Effector memory CD8-positive, alpha-beta T cell (primary cell): Measurements from ENCODE around the gene APP.
"Not testable (repeated sequence)": the region's sequence is repeated elsewhere in the genome, so short reads cannot be mapped to it uniquely, and the experiment has no call there.

Experiments used
- ATAC-seq: fragments of 150-1000 bp; cut with Tn5 transposase; replicated peaks from 2 replicates; pipeline ENCODE4 v1.10.0; 2021; ENCODE audit warnings: mild to moderate bottlenecking, moderate library complexity
- DNase-seq, 3 experiments: peaks; one replicate each; pipeline ENCODE4 v3.0.0; 2021
- H3K27ac Mint-ChIP-seq, 2 donors: one replicate each; pipeline ENCODE4 v1.8.0; 2022; ENCODE audit warnings: mild to moderate bottlenecking in 2 of 2, mixed read lengths in 2 of 2, moderate library complexity in 2 of 2
- H3K27me3 Mint-ChIP-seq, 2 donors: one replicate each; pipeline ENCODE4 v1.8.0; 2022; ENCODE audit warnings: mixed read lengths in 2 of 2
- H3K36me3 Mint-ChIP-seq: one replicate; pipeline ENCODE4 v1.8.0; 2022; ENCODE audit warnings: mild to moderate bottlenecking, moderate library complexity, mixed read lengths; ENCODE audit not compliant: insufficient read depth
- H3K4me1 Mint-ChIP-seq, 2 donors: one replicate each; pipeline ENCODE4 v1.8.0; 2022; ENCODE audit warnings: low read depth in 2 of 2, mixed read lengths in 2 of 2
- H3K4me3 Mint-ChIP-seq, 2 donors: one replicate each; pipeline ENCODE4 v1.8.0; 2022; ENCODE audit warnings: mild to moderate bottlenecking in 2 of 2, mixed read lengths in 2 of 2, moderate library complexity in 2 of 2
- H3K9me3 Mint-ChIP-seq, 2 donors: one replicate each; pipeline ENCODE4 v1.8.0; 2022; ENCODE audit warnings: mixed read lengths in 2 of 2

The APP gene

GRCh38 chr21:26050857-26051256 is 119.7 kb downstream of the APP start:
- Mint-ChIP-seq H3K27me3 (no peaks in the 10 kb centered on the region), H3K27ac (no peak overlapping the region), H3K4me1 (no peaks in the 10 kb centered on the region), H3K9me3 (peaks cover 0 to 4% of the 10 kb centered on the region in 2 donors), H3K4me3 (no peak overlapping the region), H3K36me3 (no peaks in the 10 kb centered on the region)
- no peak for ATAC-seq
- no peak for DNase-seq

GRCh38 chr21:26049803-26050202 is 120.8 kb downstream of the APP start:
- no peaks in the 10 kb centered on the region for H3K4me1 Mint-ChIP-seq
- H3K4me3 Mint-ChIP-seq: no peak overlapping the region
- no peak for ATAC-seq
- H3K27me3 Mint-ChIP-seq: no peaks in the 10 kb centered on the region
- no peak overlapping the region for H3K27ac Mint-ChIP-seq
- DNase-seq: no peak
- H3K9me3 Mint-ChIP-seq: peaks cover 0 to 4% of the 10 kb centered on the region in 2 donors
- no peaks in the 10 kb centered on the region for H3K36me3 Mint-ChIP-seq

GRCh38 chr21:26047279-26047967 is 123.1 kb downstream of the APP start:
- ATAC-seq (no peak), DNase-seq (no peak)
- no peak overlapping the region for H3K4me3 Mint-ChIP-seq
- no peaks in the 10 kb centered on the region for H3K27me3 Mint-ChIP-seq
- no peaks in the 10 kb centered on the region for H3K36me3 Mint-ChIP-seq
- peaks cover 0 to 4% of the 10 kb centered on the region in 2 donors for H3K9me3 Mint-ChIP-seq
- no peaks in the 10 kb centered on the region for H3K4me1 Mint-ChIP-seq
- no peak overlapping the region for H3K27ac Mint-ChIP-seq

- Mint-ChIP-seq H3K36me3 (no peaks in the 10 kb centered on the region), H3K4me3 (no peak overlapping the region), H3K27me3 (no peaks in the 10 kb centered on the region), H3K27ac (no peak overlapping the region), H3K4me1 (no peaks in the 10 kb centered on the region), H3K9me3 (no peaks in the 10 kb centered on the region)
- no peak for ATAC-seq
- no peak for DNase-seq
Observed at GRCh38 chr21:26043891-26044290, 126.7 kb downstream of the APP start.

- Mint-ChIP-seq H3K27me3 (no peaks in the 10 kb centered on the region), H3K4me1 (no peaks in the 10 kb centered on the region), H3K9me3 (no peaks in the 10 kb centered on the region), H3K36me3 (no peaks in the 10 kb centered on the region), H3K4me3 (no peak overlapping the region), H3K27ac (no peak overlapping the region)
- ATAC-seq: no peak
- DNase-seq: no peak
Observed at GRCh38 chr21:26042181-26042876, 128.2 kb downstream of the APP start.

GRCh38 chr21:26041431-26042180 is 129.0 kb downstream of the APP start:
- no peaks in the 10 kb centered on the region for H3K27me3 Mint-ChIP-seq
- H3K4me1 Mint-ChIP-seq: no peaks in the 10 kb centered on the region

GRCh38 chr21:26036916-26037315 is 133.7 kb downstream of the APP start:
- no peak for DNase-seq
- H3K27me3 Mint-ChIP-seq: no peaks in the 10 kb centered on the region
- H3K27ac Mint-ChIP-seq: no peak overlapping the region
- no peak overlapping the region for H3K4me3 Mint-ChIP-seq
- peaks cover 7 to 8% of the 10 kb centered on the region in 2 donors for H3K9me3 Mint-ChIP-seq
- H3K36me3 Mint-ChIP-seq: no peaks in the 10 kb centered on the region
- no peaks in the 10 kb centered on the region for H3K4me1 Mint-ChIP-seq
- ATAC-seq: no peak

More at GRCh38 chr21:26041431-26042180, 129.0 kb downstream of the APP start:
- ATAC-seq (no peak), DNase-seq (no peak)
- Mint-ChIP-seq H3K4me3 (no peak overlapping the region), H3K36me3 (no peaks in the 10 kb centered on the region), H3K27ac (no peak overlapping the region), H3K9me3 (no peaks in the 10 kb centered on the region)

GRCh38 chr21:26032263-26032662 is 138.3 kb downstream of the APP start:
- Mint-ChIP-seq H3K4me3 (no peak overlapping the region), H3K27me3 (no peaks in the 10 kb centered on the region), H3K4me1 (no peaks in the 10 kb centered on the region), H3K9me3 (peaks cover 7 to 10% of the 10 kb centered on the region in 2 donors), H3K36me3 (no peaks in the 10 kb centered on the region), H3K27ac (no peak overlapping the region)
- ATAC-seq (no peak), DNase-seq (no peak)

GRCh38 chr21:26028183-26028582 is 142.4 kb downstream of the APP start:
- DNase-seq (no peak), ATAC-seq (no peak)
- no peak overlapping the region for H3K4me3 Mint-ChIP-seq
- no peaks in the 10 kb centered on the region for H3K4me1 Mint-ChIP-seq
- no peak overlapping the region for H3K27ac Mint-ChIP-seq
- H3K9me3 Mint-ChIP-seq: peaks cover under 1 to 5% of the 10 kb centered on the region in 2 donors
- H3K27me3 Mint-ChIP-seq: no peaks in the 10 kb centered on the region
- no peaks in the 10 kb centered on the region for H3K36me3 Mint-ChIP-seq

GRCh38 chr21:26027696-26028095 is 142.9 kb downstream of the APP start:
- no peaks in the 10 kb centered on the region for H3K27me3 Mint-ChIP-seq
- H3K9me3 Mint-ChIP-seq: peaks cover 0 to 3% of the 10 kb centered on the region in 2 donors
- no peak overlapping the region for H3K4me3 Mint-ChIP-seq
- H3K27ac Mint-ChIP-seq: no peak overlapping the region
- H3K4me1 Mint-ChIP-seq: no peaks in the 10 kb centered on the region
- no peak for ATAC-seq
- H3K36me3 Mint-ChIP-seq: no peaks in the 10 kb centered on the region
- no peak for DNase-seq

GRCh38 chr21:26025536-26026512 is 144.7 kb downstream of the APP start:
- Mint-ChIP-seq H3K9me3 (peaks cover 0 to 2% of the 10 kb centered on the region in 2 donors), H3K4me3 (no peak overlapping the region)
- ATAC-seq: no peak

GRCh38 chr21:26023406-26023805 is 147.2 kb downstream of the APP start:
- H3K4me1 Mint-ChIP-seq, H3K9me3 Mint-ChIP-seq: not testable (repeated sequence)

More at GRCh38 chr21:26025536-26026512, 144.7 kb downstream of the APP start:
- DNase-seq: no peak
- Mint-ChIP-seq H3K27ac (no peak overlapping the region), H3K4me1 (no peaks in the 10 kb centered on the region), H3K36me3 (peaks cover 3% of the 10 kb centered on the region), H3K27me3 (peaks cover 0 to 6% of the 10 kb centered on the region in 2 donors)

More at GRCh38 chr21:26023406-26023805, 147.2 kb downstream of the APP start:
- H3K27me3 Mint-ChIP-seq, ATAC-seq, H3K36me3 Mint-ChIP-seq, H3K4me3 Mint-ChIP-seq, H3K27ac Mint-ChIP-seq, DNase-seq: not testable (repeated sequence)
